SK-N-SH (cell line): ENCODE measurements around the gene SLC35F4. TPM values are rescaled to one million over a fixed set of nuclear protein-coding genes. Genes with fewer than 3 reads are reported as not detected.

Source experiments
- CTCF ChIA-PET: fragments of 300-600, 350-600 bp; formaldehyde crosslinking; extraction: SDS; loops from one replicate; lab custom pipeline; 2021; lab: Yijun Ruan, JAX
- POLR2A ChIA-PET: fragments of 350-600 bp; sonication (Branson Sonifier 250); formaldehyde crosslinking; extraction: SDS; loops from one replicate; lab custom pipeline; 2020; ENCODE audit warnings: antibody characterized with exemption, inconsistent platforms; lab: Yijun Ruan, JAX
- DNase-seq: peaks from one replicate; pipeline ENCODE4 v3.0.0; 2012
- H2AFZ ChIP-seq: fragments of 200-600 bp; sonication (generic); 2 replicates; pipeline ENCODE4 v1.8.1; 2016; ENCODE audit warnings: antibody characterized with exemption, mild to moderate bottlenecking, low read depth
- H3F3A ChIP-seq: fragments of 200-600 bp; sonication (generic); replicated peaks from 2 replicates; pipeline ENCODE3; 2016; ENCODE audit warnings: antibody characterized with exemption, mild to moderate bottlenecking; ENCODE audit not compliant: insufficient read depth
- H3K27ac ChIP-seq, 2 experiments: fragments of 200-500 bp in 1 of 2; fragments of 200-600 bp in 1 of 2; sonication (Bioruptor generic) in 1 of 2; sonication (generic), shearing (Covaris generic) in 1 of 2; 2 replicates each; pipeline versions ENCODE4 v1.5.1 to v1.6.1; 2014 to 2016; ENCODE audit warnings: low read depth in 2 of 2, inconsistent platforms in 1 of 2, low read length in 1 of 2, mild to moderate bottlenecking in 1 of 2, mixed read lengths in 1 of 2
- H3K27me3 ChIP-seq: fragments of 200-600 bp; sonication (generic), shearing (Covaris generic); 2 replicates; pipeline ENCODE4 v1.6.1; 2016; ENCODE audit warnings: mixed run types; ENCODE audit not compliant: insufficient read depth
- H3K36me3 ChIP-seq, 2 experiments: fragments of 200-500 bp in 1 of 2; fragments of 200-600 bp in 1 of 2; sonication (Bioruptor generic) in 1 of 2; sonication (generic) in 1 of 2; replicated peaks in 1 of 2; 2 replicates each; pipeline versions ENCODE3 to v1.5.1; 2014 to 2016; ENCODE audit warnings: low read length in 1 of 2, mild to moderate bottlenecking in 1 of 2; ENCODE audit not compliant: insufficient read depth in 2 of 2, control insufficient read depth in 1 of 2
- H3K4me1 ChIP-seq, 2 experiments: fragments of 200-500 bp in 1 of 2; fragments of 200-600 bp in 1 of 2; sonication (Bioruptor generic) in 1 of 2; sonication (generic), shearing (Covaris generic) in 1 of 2; 2 replicates each; pipeline versions ENCODE4 v1.5.1 to v1.6.1; 2014 to 2016; ENCODE audit warnings: low read depth in 1 of 2, low read length in 1 of 2, mixed run types in 1 of 2; ENCODE audit not compliant: insufficient read depth in 2 of 2, control insufficient read depth in 1 of 2
- H3K4me2 ChIP-seq: fragments of 200-600 bp; sonication (generic), shearing (Covaris generic); 2 replicates; pipeline ENCODE4 v1.6.1; 2017; ENCODE audit warnings: mixed run types
- H3K4me3 ChIP-seq, 2 experiments: fragments of 200-500 bp in 1 of 2; fragments of 200-600 bp in 1 of 2; sonication (Bioruptor generic) in 1 of 2; sonication (generic), shearing (Covaris generic) in 1 of 2; 2 replicates each; pipeline versions ENCODE4 v1.5.1 to v1.8.1; 2014 to 2016; ENCODE audit warnings: low read depth in 2 of 2, inconsistent platforms in 1 of 2, low read length in 1 of 2, mild to moderate bottlenecking in 1 of 2, mixed read lengths in 1 of 2, moderate library complexity in 1 of 2
- H3K79me2 ChIP-seq: fragments of 200-600 bp; sonication (generic); 2 replicates; pipeline ENCODE4 v1.8.1; 2017; ENCODE audit warnings: mild to moderate bottlenecking; ENCODE audit not compliant: insufficient read depth
- H3K9ac ChIP-seq: fragments of 200-600 bp; sonication (generic); 2 replicates; pipeline ENCODE4 v1.6.1; 2017; ENCODE audit warnings: mixed run types
- H3K9me2 ChIP-seq: fragments of 200-600 bp; sonication (generic); 2 replicates; pipeline ENCODE4 v1.6.1; 2017; ENCODE audit warnings: mixed run types
- H3K9me3 ChIP-seq: fragments of 200-600 bp; sonication (generic); 2 replicates; pipeline ENCODE4 v1.6.1; 2017; ENCODE audit warnings: mixed run types, mild to moderate bottlenecking, moderate library complexity
- H4K20me1 ChIP-seq: fragments of 200-600 bp; sonication (generic); 2 replicates; pipeline ENCODE4 v1.6.1; 2017; ENCODE audit warnings: mild to moderate bottlenecking, mixed run types; ENCODE audit not compliant: insufficient read depth
- ELF1 ChIP-seq: IDR thresholded peaks from 2 replicates; pipeline ENCODE4 v1.4.0; 2012
- EP300 ChIP-seq, 2 experiments: IDR thresholded peaks; 2 replicates each; pipeline versions ENCODE4 v1.4.0 to v1.6.1; 2012; ENCODE audit warnings: borderline replicate concordance in 1 of 2, low read depth in 1 of 2, low read length in 1 of 2
- FOSL2 ChIP-seq: IDR thresholded peaks from 2 replicates; pipeline ENCODE4 v1.4.0; 2012; ENCODE audit warnings: low read depth, mild to moderate bottlenecking, moderate library complexity, borderline replicate concordance
- FOXJ3 ChIP-seq: sonication (generic); formaldehyde crosslinking; IDR thresholded peaks from 2 replicates; pipeline ENCODE4 v1.5.1; 2020; ENCODE audit warnings: mild to moderate bottlenecking, missing genetic modification reagents
- GABPA ChIP-seq: IDR thresholded peaks from 2 replicates; pipeline ENCODE4 v1.4.0; 2012; ENCODE audit warnings: low read depth, mild to moderate bottlenecking
- GATA2 ChIP-seq: sonication (generic); formaldehyde crosslinking; IDR thresholded peaks from 2 replicates; pipeline ENCODE4 v1.5.0; 2020; ENCODE audit warnings: mild to moderate bottlenecking, missing genetic modification reagents
- POLR2AphosphoS5 ChIP-seq: IDR thresholded peaks from 2 replicates; pipeline ENCODE4 v1.6.1; 2012; ENCODE audit warnings: low read depth, low read length
- RXRA ChIP-seq: IDR thresholded peaks from 2 replicates; pipeline ENCODE4 v1.4.0; 2012; ENCODE audit warnings: low read depth, mild to moderate bottlenecking, borderline replicate concordance
- SIN3A ChIP-seq: IDR thresholded peaks from 2 replicates; pipeline ENCODE4 v1.6.1; 2012; ENCODE audit warnings: low read depth, mild to moderate bottlenecking, low read length, moderate library complexity, borderline replicate concordance
- SMC3 ChIP-seq: IDR thresholded peaks from 2 replicates; pipeline ENCODE4 v1.6.1; 2012; ENCODE audit warnings: low read depth, low read length, improper control_type of control experiment
- TCF12 ChIP-seq: IDR thresholded peaks from 2 replicates; pipeline ENCODE4 v1.4.0; 2012
- WGBS: methylation state at CpG from one replicate; pipeline ENCODE4 v1.1.6; 2017; ENCODE audit warnings: low lambda C conversion rate; 5-methylcytosine and 5-hydroxymethylcytosine counted together
- polyA plus RNA-seq, 3 experiments: library from polyadenylated mRNA; depleted of rRNA; stranded (reverse); fragments of >200 nt; gene quantifications; 2 replicates each; pipeline ENCODE4 v1.2.3, GENCODE V29; 2012
- TF ChIP-seq, protein P1 (sequence below): fragments of 150-350 bp; IDR thresholded peaks from 2 replicates; pipeline ENCODE4 v1.6.1; 2016; ENCODE audit warnings: mild to moderate bottlenecking, low read depth, low read length
- TF ChIP-seq, protein P2 (sequence below): IDR thresholded peaks from 2 replicates; pipeline ENCODE4 v1.6.1; 2012; ENCODE audit warnings: mild to moderate bottlenecking, low read depth, low read length, moderate library complexity

The SLC35F4 gene
- polyA plus RNA-seq, 1 of the 3 experiments (the other 2 are of a cell fraction) = not detected

DNA sequence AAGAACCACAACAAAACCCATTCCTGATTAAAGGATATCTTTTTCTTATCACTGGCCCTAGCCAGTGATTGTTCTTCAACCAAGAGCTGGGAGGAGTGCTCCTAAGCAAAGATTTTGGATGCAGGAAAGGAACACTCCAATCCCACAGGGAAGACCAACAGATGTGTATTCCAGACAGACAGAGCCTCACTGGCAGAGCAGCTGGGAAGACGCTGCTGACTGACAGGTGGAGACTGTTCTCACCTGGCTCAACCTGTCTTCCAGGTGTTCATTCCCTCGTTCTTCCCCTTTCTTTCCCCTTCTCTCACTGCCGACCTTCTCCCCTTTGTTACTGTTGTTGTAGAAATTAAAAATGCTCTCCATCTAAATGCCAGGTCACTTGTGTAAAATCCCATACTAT is 282.5 kb downstream of the SLC35F4 start:
- Histone ChIP-seq H3K4me2 (no peak overlapping the region), H3K4me3 (no peak overlapping the region), H3K27ac (no peak overlapping the region)
- whole genome bisulfite sequencing = 3% methylated on average over 3 of the region's 3 CpGs
- no peak for TF ChIP-seq GABPA
- no peak for TF ChIP-seq ELF1
- no peak for TF ChIP-seq POLR2AphosphoS5
- TF ChIP-seq SMC3 = no peak
- TF ChIP-seq SIN3A = no peak
- TF ChIP-seq, protein P1, sequence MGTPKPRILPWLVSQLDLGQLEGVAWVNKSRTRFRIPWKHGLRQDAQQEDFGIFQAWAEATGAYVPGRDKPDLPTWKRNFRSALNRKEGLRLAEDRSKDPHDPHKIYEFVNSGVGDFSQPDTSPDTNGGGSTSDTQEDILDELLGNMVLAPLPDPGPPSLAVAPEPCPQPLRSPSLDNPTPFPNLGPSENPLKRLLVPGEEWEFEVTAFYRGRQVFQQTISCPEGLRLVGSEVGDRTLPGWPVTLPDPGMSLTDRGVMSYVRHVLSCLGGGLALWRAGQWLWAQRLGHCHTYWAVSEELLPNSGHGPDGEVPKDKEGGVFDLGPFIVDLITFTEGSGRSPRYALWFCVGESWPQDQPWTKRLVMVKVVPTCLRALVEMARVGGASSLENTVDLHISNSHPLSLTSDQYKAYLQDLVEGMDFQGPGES = no peak
- no peak for TF ChIP-seq EP300 (IDR thresholded peaks at IDR 0.05; ENCODE audit: borderline replicate concordance in 1 of 2, low read depth in 1 of 2, low read length in 1 of 2)
- TF ChIP-seq RXRA = no peak
- TF ChIP-seq, protein P2, sequence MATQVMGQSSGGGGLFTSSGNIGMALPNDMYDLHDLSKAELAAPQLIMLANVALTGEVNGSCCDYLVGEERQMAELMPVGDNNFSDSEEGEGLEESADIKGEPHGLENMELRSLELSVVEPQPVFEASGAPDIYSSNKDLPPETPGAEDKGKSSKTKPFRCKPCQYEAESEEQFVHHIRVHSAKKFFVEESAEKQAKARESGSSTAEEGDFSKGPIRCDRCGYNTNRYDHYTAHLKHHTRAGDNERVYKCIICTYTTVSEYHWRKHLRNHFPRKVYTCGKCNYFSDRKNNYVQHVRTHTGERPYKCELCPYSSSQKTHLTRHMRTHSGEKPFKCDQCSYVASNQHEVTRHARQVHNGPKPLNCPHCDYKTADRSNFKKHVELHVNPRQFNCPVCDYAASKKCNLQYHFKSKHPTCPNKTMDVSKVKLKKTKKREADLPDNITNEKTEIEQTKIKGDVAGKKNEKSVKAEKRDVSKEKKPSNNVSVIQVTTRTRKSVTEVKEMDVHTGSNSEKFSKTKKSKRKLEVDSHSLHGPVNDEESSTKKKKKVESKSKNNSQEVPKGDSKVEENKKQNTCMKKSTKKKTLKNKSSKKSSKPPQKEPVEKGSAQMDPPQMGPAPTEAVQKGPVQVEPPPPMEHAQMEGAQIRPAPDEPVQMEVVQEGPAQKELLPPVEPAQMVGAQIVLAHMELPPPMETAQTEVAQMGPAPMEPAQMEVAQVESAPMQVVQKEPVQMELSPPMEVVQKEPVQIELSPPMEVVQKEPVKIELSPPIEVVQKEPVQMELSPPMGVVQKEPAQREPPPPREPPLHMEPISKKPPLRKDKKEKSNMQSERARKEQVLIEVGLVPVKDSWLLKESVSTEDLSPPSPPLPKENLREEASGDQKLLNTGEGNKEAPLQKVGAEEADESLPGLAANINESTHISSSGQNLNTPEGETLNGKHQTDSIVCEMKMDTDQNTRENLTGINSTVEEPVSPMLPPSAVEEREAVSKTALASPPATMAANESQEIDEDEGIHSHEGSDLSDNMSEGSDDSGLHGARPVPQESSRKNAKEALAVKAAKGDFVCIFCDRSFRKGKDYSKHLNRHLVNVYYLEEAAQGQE = no peak
- TF ChIP-seq TCF12 = no peak
- no peak for TF ChIP-seq FOSL2
- no peak for TF ChIP-seq FOXJ3 (CRISPR knock-in tag)
- TF ChIP-seq, all 33 proteins: peak for 0
- ChIA-PET POLR2A (no interaction called here), CTCF (no interaction called here)
- H3K9me2 ChIP-seq = no peaks in the 10 kb centered on the region
- no peak for DNase-seq
- H3K9ac ChIP-seq = no peak overlapping the region
- no peak overlapping the region for H2AFZ ChIP-seq
- H3K27me3 ChIP-seq = no peaks in the 10 kb centered on the region
- no peaks in the 10 kb centered on the region for H3K79me2 ChIP-seq
- no peaks in the 10 kb centered on the region for H3K36me3 ChIP-seq
- no peaks in the 10 kb centered on the region for H3F3A ChIP-seq
- H4K20me1 ChIP-seq = no peaks in the 10 kb centered on the region
- H3K9me3 ChIP-seq = no peaks in the 10 kb centered on the region
- H3K4me1 ChIP-seq = no peaks in the 10 kb centered on the region

DNA sequence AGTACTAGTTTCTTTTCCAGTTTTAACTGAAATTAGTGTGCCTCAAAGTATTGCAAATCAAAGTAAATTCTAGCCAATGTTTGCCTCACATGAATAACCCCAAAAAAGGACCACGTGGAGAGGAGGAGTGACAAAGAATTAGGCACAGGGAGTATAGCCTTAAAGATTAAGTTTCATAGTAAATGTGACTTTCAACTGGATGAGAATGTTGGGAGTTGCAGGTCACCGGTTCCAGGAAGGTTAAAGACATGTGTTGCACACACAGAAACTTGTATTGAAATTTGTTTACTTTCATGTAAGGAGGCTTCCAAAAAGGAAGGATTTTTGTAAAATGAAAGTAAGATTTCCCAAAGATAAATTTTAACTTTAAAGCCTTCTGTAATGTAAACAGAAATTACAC is 283.1 kb downstream of the SLC35F4 start:
- POLR2A ChIA-PET = no interaction called here
- H2AFZ ChIP-seq = no peak overlapping the region
- H3K9me3 ChIP-seq = no peaks in the 10 kb centered on the region
- no peaks in the 10 kb centered on the region for H3K36me3 ChIP-seq
- DNase-seq = no peak
- no peak overlapping the region for H3K27ac ChIP-seq
- 26% methylated on average over 2 of the region's 2 CpGs for WGBS
- no peaks in the 10 kb centered on the region for H3K79me2 ChIP-seq
- TF ChIP-seq TCF12 (no peak), GATA2 (CRISPR knock-in tag) (no peak)
- no peaks in the 10 kb centered on the region for H3F3A ChIP-seq
- H3K4me2 ChIP-seq = no peak overlapping the region
- no peaks in the 10 kb centered on the region for H3K9me2 ChIP-seq
- H3K27me3 ChIP-seq = no peaks in the 10 kb centered on the region
- H4K20me1 ChIP-seq = no peaks in the 10 kb centered on the region
- H3K4me3 ChIP-seq = no peak overlapping the region
- CTCF ChIA-PET = no interaction called here
- no peaks in the 10 kb centered on the region for H3K4me1 ChIP-seq
- no peak overlapping the region for H3K9ac ChIP-seq
